HG02678 (cell line): ENCODE data around the gene BCAM.

Experiments used
- ATAC-seq: cut with Tn5 transposase; IDR thresholded peaks from one replicate; pipeline ENCODE4 v1.9.1; 2021; ENCODE audit warnings: mild to moderate bottlenecking, moderate library complexity; ENCODE audit not compliant: unreplicated experiment

Gene BCAM

GRCh38 chr19:44789943-44790483 is 18.9 kb upstream of the BCAM start:
- ATAC-seq = no peak

GRCh38 chr19:44792281-44792680 is 16.6 kb upstream of the BCAM start:
- no peak for ATAC-seq

GRCh38 chr19:44794610-44795009 is 14.3 kb upstream of the BCAM start:
- ATAC-seq = no peak

GRCh38 chr19:44795398-44795987 is 13.4 kb upstream of the BCAM start:
- no peak for ATAC-seq

GRCh38 chr19:44796701-44797115 is 12.2 kb upstream of the BCAM start:
- no peak for ATAC-seq

GRCh38 chr19:44799627-44800346 is 9.1 kb upstream of the BCAM start:
- ATAC-seq = no peak

GRCh38 chr19:44800461-44800860 is 8.4 kb upstream of the BCAM start:
- ATAC-seq = peak; percentile 72

- ATAC-seq = no peak
Observed at GRCh38 chr19:44803442-44804428, 5.2 kb upstream of the BCAM start.

- ATAC-seq = no peak
Observed at GRCh38 chr19:44806291-44806690, 2.6 kb upstream of the BCAM start.

- ATAC-seq = no peak
Observed at GRCh38 chr19:44807162-44807561, 1.7 kb upstream of the BCAM start.

- ATAC-seq = no peak
Observed at GRCh38 chr19:44807652-44808462, 1.0 kb upstream of the BCAM start.

- ATAC-seq = no peak
Observed at GRCh38 chr19:44809577-44810233, 802 bp downstream of the BCAM start.

GRCh38 chr19:44810234-44811121 is 1.6 kb downstream of the BCAM start:
- no peak for ATAC-seq

GRCh38 chr19:44811122-44811419 is 2.2 kb downstream of the BCAM start:
- ATAC-seq = no peak

- no peak for ATAC-seq
Observed at GRCh38 chr19:44812142-44812718, 3.3 kb downstream of the BCAM start.

- no peak for ATAC-seq
Observed at GRCh38 chr19:44813070-44813840, 4.4 kb downstream of the BCAM start.

GRCh38 chr19:44813841-44814470 is 5.1 kb downstream of the BCAM start:
- ATAC-seq = no peak

GRCh38 chr19:44814517-44814916 is 5.6 kb downstream of the BCAM start:
- ATAC-seq = no peak
